Measurements from ENCODE around the gene MRPL14. TPM values are rescaled to one million over a fixed set of nuclear protein-coding genes. Genes with fewer than 3 reads are reported as not detected.
"Not testable (repeated sequence)": the region's sequence is repeated elsewhere in the genome, so short reads cannot be mapped to it uniquely, and the experiment has no call there.

The MRPL14 gene
- total RNA-seq, 3 donors from 2014 or later: 24.6 to 55.7 (median 30.4) TPM

- Histone ChIP-seq H3K9me3 (no peaks in the 10 kb centered on the region), H3K4me3 (no peak overlapping the region), H3K36me3 (no peaks in the 10 kb centered on the region), H3K27ac (no peak overlapping the region), H3K4me1 (no peaks in the 10 kb centered on the region), H3K27me3 (no peaks in the 10 kb centered on the region)
- intact Hi-C loops (cut with DNase I; ENCODE audit: low total_unique reads): loop anchor here (10.0 kb wide), 1 partner anchor 226 kb away; no protein-coding TSS in a partner anchor
- TF ChIP-seq POLR2A (IDR thresholded peaks at IDR 0.05) (no peak), CTCF (IDR thresholded peaks at IDR 0.05) (no peak), POLR2AphosphoS5 (IDR thresholded peaks at IDR 0.05) (no peak)
- no peak for DNase-seq (ENCODE audit: low spot score in 2 of 2)
Measured at GRCh38 chr6:44099192-44099591, 28.1 kb downstream of the MRPL14 start.

- no peak for TF ChIP-seq CTCF (IDR thresholded peaks at IDR 0.05)
- no peak for TF ChIP-seq POLR2AphosphoS5 (IDR thresholded peaks at IDR 0.05)
- TF ChIP-seq POLR2A (IDR thresholded peaks at IDR 0.05): no peak
- Histone ChIP-seq H3K27ac (no peak overlapping the region), H3K9me3 (no peaks in the 10 kb centered on the region), H3K4me1 (no peaks in the 10 kb centered on the region), H3K36me3 (no peaks in the 10 kb centered on the region), H3K27me3 (no peaks in the 10 kb centered on the region), H3K4me3 (no peak overlapping the region)
- intact Hi-C loops (cut with DNase I; ENCODE audit: low total_unique reads): loop anchor here (2.0 to 10.0 kb wide), 2 partner anchors 53 to 227 kb away; no protein-coding TSS in a partner anchor
- no peak for DNase-seq (ENCODE audit: low spot score in 2 of 2)
Measured at GRCh38 chr6:44097782-44098317, 29.4 kb downstream of the MRPL14 start.

- no peak for TF ChIP-seq POLR2A (IDR thresholded peaks at IDR 0.05)
- peak in 1 of 3 donors; percentile 18 for TF ChIP-seq POLR2AphosphoS5 (IDR thresholded peaks at IDR 0.05)
- peak; percentile 38 to 86 (median 76) for TF ChIP-seq CTCF (IDR thresholded peaks at IDR 0.05)
- H3K4me3 ChIP-seq: no peak overlapping the region
Measured at GRCh38 chr6:44096612-44097011, 30.6 kb downstream of the MRPL14 start.

GRCh38 chr6:44095243-44095623 is 32.0 kb downstream of the MRPL14 start:
- H3K36me3 ChIP-seq; H3K4me1 ChIP-seq; H3K27ac ChIP-seq; H3K9me3 ChIP-seq; H3K27me3 ChIP-seq; H3K4me3 ChIP-seq; DNase-seq (ENCODE audit: low spot score in 2 of 2): not testable (repeated sequence)
- intact Hi-C loops (cut with DNase I; ENCODE audit: low total_unique reads): loop anchor here (10.0 kb wide), 1 partner anchor 230 kb away; no protein-coding TSS in a partner anchor

More at GRCh38 chr6:44096612-44097011, 30.6 kb downstream of the MRPL14 start:
- Histone ChIP-seq H3K27ac (no peak overlapping the region), H3K4me1 (no peaks in the 10 kb centered on the region), H3K27me3 (no peaks in the 10 kb centered on the region), H3K36me3 (no peaks in the 10 kb centered on the region), H3K9me3 (no peaks in the 10 kb centered on the region)
- peak; percentile 70 to 81 for DNase-seq (ENCODE audit: low spot score in 2 of 2)
- intact Hi-C loops (cut with DNase I; ENCODE audit: low total_unique reads): loop anchor here (2.0 to 10.0 kb wide), 2 partner anchors 54 to 228 kb away; no protein-coding TSS in a partner anchor

- intact Hi-C loops (cut with DNase I; ENCODE audit: low total_unique reads): loop anchor here (10.0 kb wide), 1 partner anchor 230 kb away; no protein-coding TSS in a partner anchor
- Histone ChIP-seq H3K27me3 (no peaks in the 10 kb centered on the region), H3K4me1 (no peaks in the 10 kb centered on the region), H3K27ac (no peak overlapping the region), H3K9me3 (no peaks in the 10 kb centered on the region), H3K36me3 (no peaks in the 10 kb centered on the region), H3K4me3 (no peak overlapping the region)
- no peak for DNase-seq (ENCODE audit: low spot score in 2 of 2)
- TF ChIP-seq CTCF (IDR thresholded peaks at IDR 0.05) (no peak), POLR2AphosphoS5 (IDR thresholded peaks at IDR 0.05) (no peak), POLR2A (IDR thresholded peaks at IDR 0.05) (no peak)
Measured at GRCh38 chr6:44094403-44095242, 32.6 kb downstream of the MRPL14 start.
